GM12878 (cell line): ENCODE measurements around the gene ENTREP1. TPM values are rescaled to one million over a fixed set of nuclear protein-coding genes. Genes with fewer than 3 reads are reported as not detected.

Experiments
- ATAC-seq: fragments of 200-7000 bp; cut with Tn5 transposase; 3 replicates; pipeline ENCODE4 v1.9.1; 2020; ENCODE audit warnings: mild to moderate bottlenecking, moderate library complexity
- BruUV-seq: library from RNA; stranded (reverse); fragments of 400-500 nt; replicated peaks from 2 replicates; lab custom pipeline; 2021; lab: Mats Ljungman, UMichigan
- CTCF ChIA-PET: fragments of 300-600 bp; sonication (Branson Sonifier 250); formaldehyde crosslinking; extraction: SDS; loops from one replicate; lab custom pipeline; 2021; ENCODE audit warnings: inconsistent platforms; lab: Yijun Ruan, JAX
- POLR2A ChIA-PET: fragments of 350-600 bp; formaldehyde crosslinking; extraction: SDS; loops from one replicate; lab custom pipeline; 2021; ENCODE audit warnings: inconsistent platforms; lab: Charles Lee
- RAD21 ChIA-PET: fragments of 300-600 bp; sonication (Branson Sonifier 250); formaldehyde crosslinking; loops from one replicate; lab custom pipeline; 2023; ENCODE audit warnings: antibody characterized with exemption; ENCODE audit not compliant: unreplicated experiment; lab: Charles Lee
- SMC1A ChIA-PET: fragments of 300-600 bp; sonication (Branson Sonifier 250); formaldehyde crosslinking; loops from one replicate; lab custom pipeline; 2023; ENCODE audit not compliant: unreplicated experiment, uncharacterized antibody; lab: Charles Lee
- DNase-seq: peaks from one replicate; pipeline ENCODE4 v3.0.0-alpha.2; 2011; ENCODE audit warnings: low read depth, low spot score
- FAIRE-seq: peaks from 3 replicates; lab custom pipeline; 2011; peaks lifted over from hg19 to GRCh38; lab: Jason Lieb, UNC
- H2AFZ ChIP-seq: 2 replicates; pipeline ENCODE4 v1.6.0; 2011; ENCODE audit warnings: low read depth, low read length, control low read depth; ENCODE audit not compliant: control insufficient read depth
- H3K27ac ChIP-seq: 2 replicates; pipeline ENCODE4 v1.5.1; 2011; ENCODE audit warnings: control low read depth; ENCODE audit not compliant: control insufficient read depth, insufficient read depth
- H3K27me3 ChIP-seq, 2 experiments: replicated peaks in 1 of 2; 2 replicates each; pipeline versions ENCODE4 v1.6.0 to v1.6.1; 2011; ENCODE audit warnings: low read length in 1 of 2; ENCODE audit not compliant: control insufficient read depth in 2 of 2, insufficient read depth in 2 of 2
- H3K36me3 ChIP-seq, 2 experiments: 2 replicates each; pipeline ENCODE4 v1.5.1; 2011; ENCODE audit warnings: low read length in 1 of 2; ENCODE audit not compliant: control insufficient read depth in 2 of 2, insufficient read depth in 2 of 2
- H3K4me1 ChIP-seq: 2 replicates; pipeline ENCODE4 v1.6.1; 2011; ENCODE audit warnings: mild to moderate bottlenecking, low read length, moderate library complexity, mixed read lengths; ENCODE audit not compliant: control insufficient read depth, insufficient read depth
- H3K4me2 ChIP-seq: 2 replicates; pipeline ENCODE4 v1.6.0; 2011; ENCODE audit warnings: control low read depth; ENCODE audit not compliant: control insufficient read depth, insufficient read depth
- H3K4me3 ChIP-seq: fragments of 200-600 bp; sonication (generic); 2 replicates; pipeline ENCODE4 v1.5.1; 2016
- H3K79me2 ChIP-seq: 2 replicates; pipeline ENCODE4 v1.6.0; 2011; ENCODE audit warnings: low read length; ENCODE audit not compliant: control insufficient read depth, insufficient read depth
- H3K9ac ChIP-seq: 2 replicates; pipeline ENCODE4 v1.8.0; 2011; ENCODE audit warnings: low read length, control low read depth, mixed read lengths; ENCODE audit not compliant: control insufficient read depth, insufficient read depth
- H3K9me3 ChIP-seq: replicated peaks from 3 replicates; pipeline ENCODE4 v1.5.1; 2011; ENCODE audit warnings: mild to moderate bottlenecking, low read length; ENCODE audit not compliant: control insufficient read depth, insufficient read depth
- H4K20me1 ChIP-seq: 2 replicates; pipeline ENCODE4 v1.6.0; 2011; ENCODE audit not compliant: control insufficient read depth, insufficient read depth
- ASH2L ChIP-seq: fragments of 300-600, 200-600 bp; sonication (generic); IDR thresholded peaks from 2 replicates; pipeline ENCODE4 v1.6.1; 2017; ENCODE audit warnings: low read depth, mild to moderate bottlenecking, borderline replicate concordance
- EP300 ChIP-seq, 2 experiments: fragments of 150-350 bp in 1 of 2; IDR thresholded peaks; 2 replicates each; pipeline ENCODE4 v1.6.1; 2011 to 2012; ENCODE audit warnings: low read depth in 2 of 2, low read length in 2 of 2, borderline replicate concordance in 1 of 2, improper control_type of control experiment in 1 of 2, inconsistent platforms in 1 of 2; ENCODE audit not compliant: control insufficient read depth in 1 of 2
- HDAC6 ChIP-seq: fragments of 200-600 bp; sonication (generic); IDR thresholded peaks from one replicate; pipeline ENCODE4 v1.8.0; 2017; ENCODE audit warnings: antibody characterized with exemption; ENCODE audit not compliant: unreplicated experiment
- IRF4 ChIP-seq: IDR thresholded peaks from 2 replicates; pipeline ENCODE4 v1.6.1; 2011; ENCODE audit warnings: low read depth, low read length
- KAT2A ChIP-seq: conservative IDR thresholded peaks from 2 replicates; pipeline ENCODE4 v1.6.1; 2011; ENCODE audit warnings: low read depth, low read length; ENCODE audit not compliant: control insufficient read depth
- NFXL1 ChIP-seq: fragments of 450-650 bp; IDR thresholded peaks from 2 replicates; pipeline ENCODE4 v1.6.1; 2017; ENCODE audit warnings: antibody characterized with exemption, mild to moderate bottlenecking, borderline replicate concordance
- RAD51 ChIP-seq: fragments of 450-650 bp; IDR thresholded peaks from 2 replicates; pipeline ENCODE4 v1.6.1; 2016; ENCODE audit warnings: moderate library complexity, mild to moderate bottlenecking, inconsistent platforms
- RBBP5 ChIP-seq: fragments of 200-600 bp; sonication (generic); conservative IDR thresholded peaks from 2 replicates; pipeline ENCODE4 v1.6.1; 2016
- WGBS: methylation state at CpG from one replicate; pipeline ENCODE4 v1.1.6; 2016; ENCODE audit warnings: low lambda C conversion rate; ENCODE audit not compliant: insufficient replicate concordance, insufficient coverage; ENCODE audit errors: missing lambda C conversion rate; 5-methylcytosine and 5-hydroxymethylcytosine counted together
- in situ Hi-C: fragments of 300-500 bp; cut with MboI; formaldehyde crosslinking; loops from 9 replicates; pipeline ENCODE4 v1.14.3; 2018; ENCODE audit warnings: mixed read lengths
- intact Hi-C: fragments of 100-400 bp; cut with micrococcal nuclease; formaldehyde crosslinking; loops from one replicate; pipeline ENCODE4 v1.14.2; 2022; ENCODE audit not compliant: unreplicated experiment
- polyA plus RNA-seq, 11 experiments: library from polyadenylated mRNA; depleted of rRNA in 4 of 11; unstranded in 6 of 11; stranded (reverse) in 5 of 11; fragments of >200 nt; fragmentation: Nextera tagmentation in 4 of 11; fragmentation: Illumina TruSeq in 1 of 11; extraction: Ambion mirVana in 4 of 11; extraction: Trizol in 1 of 11; gene quantifications; 1 replicate in 1 of 11; 2 replicates in 10 of 11; pipeline versions ENCODE4 v1.2.1 to v1.2.3, GENCODE V29; 2011 to 2016; ENCODE audit warnings: inconsistent platforms in 2 of 11, missing spikeins in 2 of 11, low read depth in 1 of 11
- total RNA-seq, 4 experiments: library from RNA; depleted of rRNA in 3 of 4; stranded (reverse); fragments of >200 nt in 3 of 4; fragmentation: Illumina TruSeq in 1 of 4; extraction: Trizol in 1 of 4; gene quantifications; 2 replicates each; pipeline versions ENCODE4 v1.2.1 to v1.2.3, GENCODE V29; 2013 to 2021

The ENTREP1 gene
- total and polyA plus RNA-seq, 10 of the 15 experiments (the other 5 are each of a cell fraction or from before 2014, with no cell fraction given), result not detected

DNA sequence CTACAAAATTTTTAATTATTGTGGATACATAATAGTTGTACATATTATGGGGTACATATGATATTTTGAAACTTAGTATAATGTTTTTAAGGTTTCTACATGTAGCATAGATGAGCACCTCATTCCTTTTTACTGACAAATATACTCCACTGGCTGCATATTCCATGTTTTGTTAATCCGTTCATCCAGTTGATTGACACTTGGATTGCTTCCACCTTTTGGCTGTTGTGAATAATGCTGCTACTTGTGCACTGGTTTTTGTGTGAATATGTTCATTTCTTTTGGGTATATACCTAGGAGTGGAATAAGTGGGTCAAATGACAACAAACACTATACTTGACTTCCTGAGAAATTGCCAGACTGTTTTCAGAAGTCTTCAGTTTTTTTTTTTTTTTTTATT lies 2.8 kb upstream of the ENTREP1 start:
- POLR2A ChIA-PET, result no interaction called here
- DNase-seq (no peak), FAIRE-seq (no peak), ATAC-seq (no peak)
- H3K4me3 ChIP-seq, result no peak overlapping the region
- TF ChIP-seq RBBP5 (no peak), RAD51 (no peak), IRF4 (no peak), ASH2L (no peak), KAT2A (no peak), HDAC6 (no peak), EP300 (IDR thresholded peaks at IDR 0.05; ENCODE audit: borderline replicate concordance in 1 of 2, control insufficient read depth in 1 of 2, low read depth in 2 of 2, low read length in 2 of 2) (no peak)
- no TSS peak for BruUV-seq
- RAD21 ChIA-PET, result no interaction called here
- intact Hi-C loops, result no loop called here
- H4K20me1 ChIP-seq, result no peaks in the 10 kb centered on the region
- in situ Hi-C loops, result no loop called here
- peaks cover 4 to 14% of the 10 kb centered on the region in 2 experiments for H3K27me3 ChIP-seq
- H3K36me3 ChIP-seq, result no peaks in the 10 kb centered on the region
- SMC1A ChIA-PET, result no interaction called here
- CTCF ChIA-PET, result no interaction called here
- H3K4me1 ChIP-seq, result no peaks in the 10 kb centered on the region
- H3K9me3 ChIP-seq, result no peaks in the 10 kb centered on the region
- H3K27ac ChIP-seq, result no peak overlapping the region
- WGBS, result 7% methylated on average over 1 of the region's 1 CpG
- no peak overlapping the region for H3K4me2 ChIP-seq
- no peak overlapping the region for H2AFZ ChIP-seq
- no peak overlapping the region for H3K9ac ChIP-seq
- no peaks in the 10 kb centered on the region for H3K79me2 ChIP-seq

- CTCF ChIA-PET, result interaction anchor here (1.0 kb wide), 1 partner anchor 789 kb away, joined by 3 read pairs; no protein-coding TSS in a partner anchor
These were observed 1.2 kb upstream of the ENTREP1 start for GRCh38 chr9:69323861-69324260.

More at GRCh38 chr9:69323861-69324260, 1.2 kb upstream of the ENTREP1 start:
- H3K9ac ChIP-seq, result no peak overlapping the region
- no peak for DNase-seq
- no peaks in the 10 kb centered on the region for H4K20me1 ChIP-seq
- BruUV-seq, result no TSS peak
- no peak overlapping the region for H2AFZ ChIP-seq
- no peak overlapping the region for H3K4me2 ChIP-seq
- H3K27ac ChIP-seq, result no peak overlapping the region
- FAIRE-seq, result no peak
- H3K36me3 ChIP-seq, result no peaks in the 10 kb centered on the region
- 76% methylated on average over 2 of the region's 2 CpGs for WGBS
- TF ChIP-seq NFXL1, result no peak
- TF ChIP-seq, all 136 proteins: peak for 0
- Histone ChIP-seq H3K9me3 (no peaks in the 10 kb centered on the region), H3K4me1 (no peaks in the 10 kb centered on the region), H3K79me2 (no peaks in the 10 kb centered on the region), H3K27me3 (peaks cover 4 to 16% of the 10 kb centered on the region in 2 experiments), H3K4me3 (no peak overlapping the region)
- ATAC-seq, result no peak
- intact Hi-C loops, result no loop called here
- in situ Hi-C loops, result no loop called here
- POLR2A ChIA-PET, result no interaction called here
- SMC1A ChIA-PET, result no interaction called here
- RAD21 ChIA-PET, result no interaction called here
